CMK (cell line): Measurements from ENCODE around the gene CRADD.
"Not testable (repeated sequence)": the region's sequence is repeated elsewhere in the genome, so short reads cannot be mapped to it uniquely, and the experiment has no call there.

Experiments used
- DNase-seq: peaks from one replicate; pipeline ENCODE4 v3.0.0-alpha.2; 2010; ENCODE audit warnings: low read depth

The CRADD gene

GRCh38 chr12:93902192-93902591, 225.0 kb downstream of the CRADD start:
- DNase-seq: no peak

GRCh38 chr12:93902736-93903562, 225.8 kb downstream of the CRADD start:
- DNase-seq: no peak

- no peak for DNase-seq
Observed at GRCh38 chr12:93904124-93904523, 226.9 kb downstream of the CRADD start.

DNA sequence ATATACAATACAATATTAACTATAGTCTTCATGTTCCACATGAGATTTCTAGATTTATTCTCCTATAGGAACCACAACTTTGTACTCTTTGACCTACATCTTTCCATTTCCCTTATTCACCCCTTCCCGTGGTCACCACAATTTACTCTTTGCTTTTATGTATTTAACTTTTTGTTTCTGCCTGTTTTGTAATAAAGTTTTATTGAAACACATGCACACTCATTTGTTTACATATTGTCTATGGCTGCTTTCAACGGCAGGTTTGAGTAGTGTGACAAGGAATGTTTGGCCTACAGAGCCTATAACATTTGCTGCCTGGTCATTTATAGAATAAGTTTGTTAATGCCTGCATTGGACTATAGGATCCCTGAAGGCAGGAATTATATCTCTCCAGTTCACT, 231.1 kb downstream of the CRADD start:
- DNase-seq: no peak

DNA sequence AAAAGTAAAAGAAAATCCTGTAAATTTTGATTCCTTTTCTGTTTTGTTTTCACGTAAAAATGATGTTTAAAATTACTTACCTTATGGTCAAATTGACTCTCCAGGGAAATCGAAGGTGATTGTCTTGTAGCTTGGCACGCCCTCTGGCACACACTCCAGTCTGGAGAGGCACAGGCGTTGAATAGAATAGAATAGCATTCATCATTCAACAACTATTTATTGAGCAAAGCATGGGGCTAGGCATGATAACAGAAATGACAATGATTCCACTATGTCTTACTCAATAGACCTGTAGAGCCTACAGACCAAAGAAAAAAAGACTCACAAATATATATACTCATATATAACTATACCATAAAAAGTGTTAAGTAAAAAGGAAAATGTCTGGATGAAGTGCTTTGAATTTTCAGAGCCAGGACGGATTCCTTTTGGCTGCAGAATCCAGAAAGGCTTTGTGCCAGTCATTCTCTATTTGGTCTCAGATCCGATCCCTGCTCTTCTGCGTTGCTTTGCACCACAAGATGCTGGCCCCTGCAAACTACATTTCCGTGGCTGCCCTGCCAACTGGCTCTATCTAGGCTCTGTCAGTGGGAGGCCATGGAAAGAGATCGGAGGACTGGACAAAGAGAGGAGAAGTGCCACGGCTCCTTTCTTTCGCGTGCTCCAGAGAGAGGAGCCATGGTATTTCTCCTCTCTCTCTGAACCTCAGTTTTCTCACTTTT, 231.8 kb downstream of the CRADD start:
- no peak for DNase-seq

GRCh38 chr12:93911396-93911795, 234.2 kb downstream of the CRADD start:
- DNase-seq: no peak

DNA sequence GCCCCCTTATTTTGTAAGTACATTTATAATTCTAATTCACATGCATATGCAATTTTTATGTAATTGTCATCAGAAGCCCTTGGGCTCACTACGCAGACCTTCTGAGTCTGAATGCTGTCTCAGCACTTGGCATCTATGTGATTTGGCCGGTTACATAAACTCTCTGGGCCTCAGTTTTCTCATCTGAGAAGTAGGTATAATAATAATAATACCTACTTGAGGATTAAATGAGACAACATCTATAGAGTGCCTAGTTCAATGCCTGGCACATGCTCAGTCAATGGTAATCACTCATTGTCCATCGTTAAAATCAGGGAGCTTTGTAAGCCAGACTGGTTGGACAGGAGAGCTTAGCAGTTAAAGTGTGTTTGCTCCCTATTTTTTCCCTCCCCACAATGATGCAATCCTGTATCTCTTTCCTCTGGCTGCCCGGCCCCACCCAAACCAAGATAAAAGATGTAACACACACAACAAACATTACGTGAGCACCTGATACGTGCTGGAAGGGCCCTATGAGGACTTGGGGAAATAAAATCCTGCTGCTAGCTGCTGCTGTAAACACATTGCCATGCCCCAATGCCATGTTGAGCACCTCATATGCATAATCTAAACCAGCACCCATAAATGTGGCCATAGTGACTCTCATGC, 235.0 kb downstream of the CRADD start:
- DNase-seq: no peak

DNA sequence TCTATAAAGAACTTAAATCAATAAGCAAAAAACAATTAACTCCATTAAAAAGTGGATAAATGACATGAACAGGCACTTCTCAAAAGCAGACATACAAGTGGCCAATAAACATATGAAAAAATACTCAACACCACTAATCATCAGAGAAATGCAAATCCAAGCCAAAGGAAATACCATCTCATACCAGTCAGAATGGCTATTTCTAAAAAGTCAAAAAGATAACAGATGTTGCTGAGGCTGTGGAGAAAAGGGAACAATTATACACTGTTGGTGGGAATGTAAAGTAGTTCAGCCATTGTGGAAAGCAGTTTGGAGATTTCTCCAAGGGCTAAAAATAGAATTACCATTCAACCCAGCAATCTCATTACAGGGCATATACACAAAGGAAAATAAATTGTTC, 236.7 kb downstream of the CRADD start:
- no peak for DNase-seq

GRCh38 chr12:93914281-93914680, 237.1 kb downstream of the CRADD start:
- DNase-seq: no peak

DNA sequence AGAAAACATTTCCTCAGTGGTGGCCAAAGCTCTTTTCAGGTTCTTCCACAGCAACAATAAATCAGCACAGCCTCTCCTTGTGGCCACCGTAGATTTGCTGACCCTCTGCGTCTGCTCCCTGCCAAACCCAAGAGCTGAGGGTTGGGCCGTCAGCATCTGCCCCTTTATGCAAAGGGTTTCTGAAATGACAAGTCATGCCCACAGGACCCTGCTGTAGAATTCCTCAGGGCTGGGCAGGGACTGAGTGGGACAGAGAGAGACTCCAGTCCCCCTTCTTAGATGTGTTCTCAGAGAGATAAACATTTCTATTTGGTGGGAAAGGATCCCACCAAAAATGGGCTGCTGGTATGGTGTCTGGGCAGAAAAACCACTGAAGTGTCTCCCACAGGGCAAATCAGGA, 238.2 kb downstream of the CRADD start:
- DNase-seq: no peak

GRCh38 chr12:93916402-93916801, 239.2 kb downstream of the CRADD start:
- DNase-seq: no peak

- DNase-seq: no peak
Observed at GRCh38 chr12:93918262-93918661, 241.1 kb downstream of the CRADD start.

- no peak for DNase-seq
Observed at GRCh38 chr12:93918900-93919299, 241.7 kb downstream of the CRADD start.

GRCh38 chr12:93921521-93921920, 244.3 kb downstream of the CRADD start:
- no peak for DNase-seq

GRCh38 chr12:93922583-93923006, 245.4 kb downstream of the CRADD start:
- DNase-seq: peak; percentile 38

DNA sequence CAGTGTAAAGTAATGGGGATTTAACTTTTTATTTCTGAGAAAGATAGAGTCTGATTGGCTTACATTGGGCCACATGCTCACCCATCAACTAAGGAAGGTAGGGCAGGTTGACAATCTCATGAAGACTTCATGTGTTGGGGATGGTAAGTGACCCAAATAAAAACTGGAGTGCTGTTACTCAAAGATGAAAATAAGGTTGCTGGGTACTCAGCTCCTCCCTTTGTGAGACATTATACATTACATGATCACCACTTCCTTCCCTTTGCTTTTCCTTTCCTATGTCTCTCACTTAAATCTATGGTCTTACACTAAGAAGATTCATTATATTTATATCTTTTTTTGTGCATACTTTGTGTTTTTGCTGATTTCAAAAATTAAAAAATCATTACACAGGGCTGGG, 247.2 kb downstream of the CRADD start:
- DNase-seq: no peak

GRCh38 chr12:93925585-93926205, 248.5 kb downstream of the CRADD start:
- no peak for DNase-seq

DNA sequence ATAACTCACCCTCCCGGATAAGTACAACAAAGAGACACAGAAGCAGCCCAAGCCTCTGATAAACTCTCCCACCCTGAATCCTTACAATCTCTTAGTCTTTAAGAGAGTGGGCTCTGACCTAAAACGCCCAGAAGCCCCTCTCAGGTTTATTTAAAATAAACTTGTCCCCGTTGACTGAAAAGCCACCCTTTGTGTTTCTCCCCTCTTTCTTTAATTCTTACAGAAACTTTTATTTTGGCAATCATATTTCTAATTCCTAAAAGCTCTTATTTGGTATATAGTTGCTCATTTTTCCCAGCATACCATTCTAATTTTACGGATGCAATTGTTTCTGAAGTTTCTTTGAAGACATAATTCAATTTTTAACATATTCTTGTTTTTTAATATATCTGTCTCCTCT, 249.1 kb downstream of the CRADD start:
- no peak for DNase-seq

- not testable (repeated sequence) for DNase-seq
Observed at GRCh38 chr12:93929081-93929480, 251.9 kb downstream of the CRADD start.

DNA sequence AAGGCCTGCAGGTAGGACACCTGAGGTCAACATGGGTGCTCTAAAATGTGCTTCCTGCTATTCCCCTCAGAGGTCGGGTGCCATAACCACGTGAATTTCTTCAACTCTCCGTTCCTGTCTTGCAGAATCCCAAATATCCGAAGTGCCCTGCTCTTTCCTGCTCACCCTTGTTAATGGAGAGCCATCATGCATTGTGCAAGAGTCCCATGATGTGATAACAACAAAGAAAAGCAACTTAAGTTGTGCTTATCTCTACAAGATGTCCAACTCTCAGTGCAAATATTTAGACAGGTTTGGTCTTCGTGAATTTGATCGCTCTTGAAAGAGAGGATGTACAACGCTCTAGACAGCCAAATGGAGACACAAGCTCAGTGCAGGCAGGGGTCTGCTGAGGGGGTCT, 260.6 kb downstream of the CRADD start:
- no peak for DNase-seq

GRCh38 chr12:93938317-93938716, 261.1 kb downstream of the CRADD start:
- DNase-seq: peak; percentile 71

- DNase-seq: no peak
Observed at GRCh38 chr12:93938931-93939330, 261.8 kb downstream of the CRADD start.
